Liver (tissue), 9 donors: ENCODE measurements around the gene ZGLP1. TPM values are rescaled to one million over a fixed set of nuclear protein-coding genes. Genes with fewer than 3 reads are reported as not detected.

ENCODE experiments used
- DNase-seq: peaks from one replicate; pipeline ENCODE4 v3.0.0-alpha.2; 2017; ENCODE audit warnings: low spot score
- H3K27ac ChIP-seq, 2 donors: one replicate each; pipeline ENCODE4 v1.7.0; 2013; ENCODE audit warnings: inconsistent platforms in 2 of 2, low read length in 2 of 2, control low read depth in 1 of 2, low read depth in 1 of 2, mild to moderate bottlenecking in 1 of 2
- H3K27me3 ChIP-seq, 4 donors: one replicate each; pipeline versions ENCODE4 v1.6.1 to v1.7.0; 2013; ENCODE audit warnings: low read length in 3 of 4, inconsistent platforms in 1 of 4, mild to moderate bottlenecking in 1 of 4, moderate library complexity in 1 of 4; ENCODE audit not compliant: control insufficient read depth in 4 of 4, insufficient read depth in 4 of 4
- H3K36me3 ChIP-seq, 4 donors: one replicate each; pipeline versions ENCODE4 v1.6.1 to v1.7.0; 2013; ENCODE audit warnings: low read length in 3 of 4, mild to moderate bottlenecking in 3 of 4, low read depth in 1 of 4, moderate library complexity in 1 of 4; ENCODE audit not compliant: control insufficient read depth in 4 of 4, insufficient read depth in 3 of 4
- H3K4me1 ChIP-seq, 4 donors: one replicate each; pipeline versions ENCODE4 v1.6.1 to v1.7.0; 2013; ENCODE audit warnings: low read length in 3 of 4, mild to moderate bottlenecking in 3 of 4, moderate library complexity in 1 of 4; ENCODE audit not compliant: control insufficient read depth in 4 of 4, insufficient read depth in 4 of 4
- H3K4me3 ChIP-seq, 3 donors: one replicate each; pipeline versions ENCODE4 v1.6.1 to v1.7.0; 2013; ENCODE audit warnings: low read length in 3 of 3, control low read depth in 1 of 3, low read depth in 1 of 3, mild to moderate bottlenecking in 1 of 3
- H3K9ac ChIP-seq, 2 donors: one replicate each; pipeline ENCODE4 v1.7.0; 2013; ENCODE audit warnings: low read length in 2 of 2, mild to moderate bottlenecking in 2 of 2, moderate library complexity in 2 of 2, control low read depth in 1 of 2, low read depth in 1 of 2
- H3K9me3 ChIP-seq, 4 donors: one replicate each; pipeline versions ENCODE4 v1.6.1 to v1.7.0; 2013; ENCODE audit warnings: low read length in 3 of 4; ENCODE audit not compliant: control insufficient read depth in 4 of 4
- EGR1 ChIP-seq, 2 donors: IDR thresholded peaks; 2 replicates each; pipeline ENCODE4 v1.6.1; 2016 to 2018; ENCODE audit warnings: antibody characterized with exemption in 2 of 2, low read depth in 2 of 2
- HNF4A ChIP-seq, 2 donors: conservative IDR thresholded peaks; 2 replicates each; pipeline ENCODE4 v1.6.1; 2016; ENCODE audit warnings: antibody characterized with exemption in 2 of 2, mild to moderate bottlenecking in 2 of 2
- HNF4G ChIP-seq: IDR thresholded peaks from 2 replicates; pipeline ENCODE4 v1.6.1; 2016; ENCODE audit warnings: antibody characterized with exemption
- NR2F2 ChIP-seq: IDR thresholded peaks from 2 replicates; pipeline ENCODE4 v1.6.1; 2016; ENCODE audit warnings: antibody characterized with exemption
- RAD21 ChIP-seq, 2 donors: IDR thresholded peaks; 2 replicates each; pipeline ENCODE4 v1.6.1; 2016; ENCODE audit warnings: antibody characterized with exemption in 2 of 2, mild to moderate bottlenecking in 2 of 2
- SP1 ChIP-seq: IDR thresholded peaks from 2 replicates; pipeline ENCODE4 v1.6.1; 2018; ENCODE audit warnings: antibody characterized with exemption, mild to moderate bottlenecking
- TAF1 ChIP-seq: conservative IDR thresholded peaks from 2 replicates; pipeline ENCODE4 v1.6.1; 2016; ENCODE audit warnings: antibody characterized with exemption, mild to moderate bottlenecking
- WGBS: extraction: QIAGEN DNeasy Blood & Tissue Kit; methylation state at CpG from one replicate; pipeline ENCODE4 v1.1.7; 2013; 5-methylcytosine and 5-hydroxymethylcytosine counted together
- polyA plus RNA-seq, 2 donors: library from polyadenylated mRNA; stranded (reverse) in 1 of 2; unstranded in 1 of 2; fragments of 200-250 nt in 1 of 2; fragments of >200 nt in 1 of 2; fragmentation: Nextera tagmentation in 1 of 2; extraction: Ambion mirVana in 1 of 2; gene quantifications; one replicate each; pipeline versions ENCODE4 v1.2.1 to v1.2.3, GENCODE V29; 2013 to 2015
- total RNA-seq, 2 donors: library from RNA; depleted of rRNA; stranded (reverse); fragments of >200 nt; gene quantifications; one replicate each; pipeline ENCODE4 v1.2.3, GENCODE V29; 2014
- TF ChIP-seq, protein P1 (sequence below): fragments of 150-350 bp; IDR thresholded peaks from 2 replicates; pipeline ENCODE4 v1.5.1; 2017; ENCODE audit warnings: improper control_type of control experiment, low read depth, low read length; ENCODE audit not compliant: missing input control
- TF ChIP-seq, protein P2 (sequence below): IDR thresholded peaks from 2 replicates; pipeline ENCODE4 v1.6.1; 2016; ENCODE audit warnings: antibody characterized with exemption
- TF ChIP-seq, protein P3 (sequence below): IDR thresholded peaks from 2 replicates; pipeline ENCODE4 v1.6.1; 2016; ENCODE audit warnings: antibody characterized with exemption
- TF ChIP-seq, protein P4 (sequence below): IDR thresholded peaks from 2 replicates; pipeline ENCODE4 v1.6.1; 2016; ENCODE audit warnings: antibody characterized with exemption, mild to moderate bottlenecking
- TF ChIP-seq, protein P5 (sequence below): IDR thresholded peaks from 2 replicates; pipeline ENCODE4 v1.6.1; 2016; ENCODE audit warnings: antibody characterized with exemption
- donor health status: healthy.
- donor health status: healthy.
- donor health status: healthy.
- donor health status: healthy.
- donor health status: healthy.

ZGLP1 gene
- total and polyA plus RNA-seq, 4 donors: 0.61 to 1.2 (median 0.82) TPM

DNA sequence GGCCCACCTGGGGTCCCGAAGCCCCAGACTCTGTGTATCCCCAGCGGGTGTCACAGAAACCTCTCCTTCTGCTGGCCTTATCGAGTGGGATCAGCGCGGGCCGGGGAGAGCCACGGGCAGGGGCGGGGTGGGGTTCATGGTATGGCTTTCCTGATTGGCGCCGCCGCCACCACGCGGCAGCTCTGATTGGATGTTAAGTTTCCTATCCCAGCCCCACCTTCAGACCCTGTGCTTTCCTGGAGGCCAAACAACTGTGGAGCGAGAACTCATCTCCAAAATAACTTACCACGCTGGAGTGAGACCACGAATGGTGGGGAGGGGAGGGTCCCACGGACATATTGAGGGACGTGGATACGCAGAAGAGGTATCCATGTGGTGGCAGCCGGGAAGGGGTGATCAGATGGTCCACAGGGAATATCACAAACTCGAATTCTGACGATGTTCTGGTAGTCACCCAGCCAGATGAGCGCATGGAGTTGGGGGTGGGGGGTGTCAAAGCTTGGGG, 20.9 kb downstream of the ZGLP1 start:
- TF ChIP-seq TAF1: no peak
- TF ChIP-seq, protein P1, sequence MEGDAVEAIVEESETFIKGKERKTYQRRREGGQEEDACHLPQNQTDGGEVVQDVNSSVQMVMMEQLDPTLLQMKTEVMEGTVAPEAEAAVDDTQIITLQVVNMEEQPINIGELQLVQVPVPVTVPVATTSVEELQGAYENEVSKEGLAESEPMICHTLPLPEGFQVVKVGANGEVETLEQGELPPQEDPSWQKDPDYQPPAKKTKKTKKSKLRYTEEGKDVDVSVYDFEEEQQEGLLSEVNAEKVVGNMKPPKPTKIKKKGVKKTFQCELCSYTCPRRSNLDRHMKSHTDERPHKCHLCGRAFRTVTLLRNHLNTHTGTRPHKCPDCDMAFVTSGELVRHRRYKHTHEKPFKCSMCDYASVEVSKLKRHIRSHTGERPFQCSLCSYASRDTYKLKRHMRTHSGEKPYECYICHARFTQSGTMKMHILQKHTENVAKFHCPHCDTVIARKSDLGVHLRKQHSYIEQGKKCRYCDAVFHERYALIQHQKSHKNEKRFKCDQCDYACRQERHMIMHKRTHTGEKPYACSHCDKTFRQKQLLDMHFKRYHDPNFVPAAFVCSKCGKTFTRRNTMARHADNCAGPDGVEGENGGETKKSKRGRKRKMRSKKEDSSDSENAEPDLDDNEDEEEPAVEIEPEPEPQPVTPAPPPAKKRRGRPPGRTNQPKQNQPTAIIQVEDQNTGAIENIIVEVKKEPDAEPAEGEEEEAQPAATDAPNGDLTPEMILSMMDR: no peak
- TF ChIP-seq, protein P2, sequence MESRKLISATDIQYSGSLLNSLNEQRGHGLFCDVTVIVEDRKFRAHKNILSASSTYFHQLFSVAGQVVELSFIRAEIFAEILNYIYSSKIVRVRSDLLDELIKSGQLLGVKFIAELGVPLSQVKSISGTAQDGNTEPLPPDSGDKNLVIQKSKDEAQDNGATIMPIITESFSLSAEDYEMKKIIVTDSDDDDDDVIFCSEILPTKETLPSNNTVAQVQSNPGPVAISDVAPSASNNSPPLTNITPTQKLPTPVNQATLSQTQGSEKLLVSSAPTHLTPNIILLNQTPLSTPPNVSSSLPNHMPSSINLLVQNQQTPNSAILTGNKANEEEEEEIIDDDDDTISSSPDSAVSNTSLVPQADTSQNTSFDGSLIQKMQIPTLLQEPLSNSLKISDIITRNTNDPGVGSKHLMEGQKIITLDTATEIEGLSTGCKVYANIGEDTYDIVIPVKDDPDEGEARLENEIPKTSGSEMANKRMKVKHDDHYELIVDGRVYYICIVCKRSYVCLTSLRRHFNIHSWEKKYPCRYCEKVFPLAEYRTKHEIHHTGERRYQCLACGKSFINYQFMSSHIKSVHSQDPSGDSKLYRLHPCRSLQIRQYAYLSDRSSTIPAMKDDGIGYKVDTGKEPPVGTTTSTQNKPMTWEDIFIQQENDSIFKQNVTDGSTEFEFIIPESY: no peak
- TF ChIP-seq HNF4G: no peak
- TF ChIP-seq SP1: no peak
- TF ChIP-seq, protein P3, sequence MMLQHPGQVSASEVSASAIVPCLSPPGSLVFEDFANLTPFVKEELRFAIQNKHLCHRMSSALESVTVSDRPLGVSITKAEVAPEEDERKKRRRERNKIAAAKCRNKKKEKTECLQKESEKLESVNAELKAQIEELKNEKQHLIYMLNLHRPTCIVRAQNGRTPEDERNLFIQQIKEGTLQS: no peak
- TF ChIP-seq, protein P4, sequence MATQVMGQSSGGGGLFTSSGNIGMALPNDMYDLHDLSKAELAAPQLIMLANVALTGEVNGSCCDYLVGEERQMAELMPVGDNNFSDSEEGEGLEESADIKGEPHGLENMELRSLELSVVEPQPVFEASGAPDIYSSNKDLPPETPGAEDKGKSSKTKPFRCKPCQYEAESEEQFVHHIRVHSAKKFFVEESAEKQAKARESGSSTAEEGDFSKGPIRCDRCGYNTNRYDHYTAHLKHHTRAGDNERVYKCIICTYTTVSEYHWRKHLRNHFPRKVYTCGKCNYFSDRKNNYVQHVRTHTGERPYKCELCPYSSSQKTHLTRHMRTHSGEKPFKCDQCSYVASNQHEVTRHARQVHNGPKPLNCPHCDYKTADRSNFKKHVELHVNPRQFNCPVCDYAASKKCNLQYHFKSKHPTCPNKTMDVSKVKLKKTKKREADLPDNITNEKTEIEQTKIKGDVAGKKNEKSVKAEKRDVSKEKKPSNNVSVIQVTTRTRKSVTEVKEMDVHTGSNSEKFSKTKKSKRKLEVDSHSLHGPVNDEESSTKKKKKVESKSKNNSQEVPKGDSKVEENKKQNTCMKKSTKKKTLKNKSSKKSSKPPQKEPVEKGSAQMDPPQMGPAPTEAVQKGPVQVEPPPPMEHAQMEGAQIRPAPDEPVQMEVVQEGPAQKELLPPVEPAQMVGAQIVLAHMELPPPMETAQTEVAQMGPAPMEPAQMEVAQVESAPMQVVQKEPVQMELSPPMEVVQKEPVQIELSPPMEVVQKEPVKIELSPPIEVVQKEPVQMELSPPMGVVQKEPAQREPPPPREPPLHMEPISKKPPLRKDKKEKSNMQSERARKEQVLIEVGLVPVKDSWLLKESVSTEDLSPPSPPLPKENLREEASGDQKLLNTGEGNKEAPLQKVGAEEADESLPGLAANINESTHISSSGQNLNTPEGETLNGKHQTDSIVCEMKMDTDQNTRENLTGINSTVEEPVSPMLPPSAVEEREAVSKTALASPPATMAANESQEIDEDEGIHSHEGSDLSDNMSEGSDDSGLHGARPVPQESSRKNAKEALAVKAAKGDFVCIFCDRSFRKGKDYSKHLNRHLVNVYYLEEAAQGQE: no peak
- TF ChIP-seq, protein P5, sequence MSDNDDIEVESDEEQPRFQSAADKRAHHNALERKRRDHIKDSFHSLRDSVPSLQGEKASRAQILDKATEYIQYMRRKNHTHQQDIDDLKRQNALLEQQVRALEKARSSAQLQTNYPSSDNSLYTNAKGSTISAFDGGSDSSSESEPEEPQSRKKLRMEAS: no peak
- no peak for TF ChIP-seq RAD21 (IDR thresholded peaks at IDR 0.05)
- no peak for TF ChIP-seq NR2F2
- no peak for TF ChIP-seq HNF4A (conservative IDR thresholded peaks at IDR 0.05)
- no peak for TF ChIP-seq EGR1 (IDR thresholded peaks at IDR 0.05; ENCODE audit: low read depth in 2 of 2)
- no peak overlapping the region for H3K9ac ChIP-seq
- peak; percentile 87 for DNase-seq
- peak overlapping the region in 1 of 3 donors; percentile 19 for H3K4me3 ChIP-seq
- no peak overlapping the region for H3K27ac ChIP-seq
- no peaks in the 10 kb centered on the region for H3K9me3 ChIP-seq
- peaks cover 12 to 23% (median 20%) of the 10 kb centered on the region in 4 donors for H3K36me3 ChIP-seq
- H3K4me1 ChIP-seq: peaks cover 21 to 52% (median 40%) of the 10 kb centered on the region in 4 donors
- 6% methylated on average over 23 of the region's 23 CpGs for WGBS
- peaks cover 0 to 8% (median 1%) of the 10 kb centered on the region in 4 donors for H3K27me3 ChIP-seq
